Testis (tissue), 3 donors: ENCODE data around the gene CDC42SE2. TPM values are rescaled to one million over a fixed set of nuclear protein-coding genes. Genes with fewer than 3 reads are reported as not detected.
"Not testable (repeated sequence)": the region's sequence is repeated elsewhere in the genome, so short reads cannot be mapped to it uniquely, and the experiment has no call there.

Experiments used
- DNase-seq: peaks from one replicate; pipeline ENCODE4 v3.0.0-alpha.2; 2019
- H3K27ac ChIP-seq, 2 donors: fragments of 200-600 bp; sonication (generic); one replicate each; pipeline ENCODE4 v1.5.1; 2019
- H3K27me3 ChIP-seq: fragments of 200-600 bp; sonication (generic); one replicate; pipeline ENCODE4 v1.5.1; 2019
- H3K36me3 ChIP-seq: fragments of 200-600 bp; sonication (generic); one replicate; pipeline ENCODE4 v1.5.1; 2017; ENCODE audit warnings: low read depth; ENCODE audit errors: missing control alignments
- H3K4me1 ChIP-seq: fragments of 200-600 bp; sonication (generic); one replicate; pipeline ENCODE4 v1.5.1; 2019
- H3K4me3 ChIP-seq, 2 donors: fragments of 200-600 bp; sonication (generic); one replicate each; pipeline ENCODE4 v1.5.1; 2017 to 2019
- H3K9me3 ChIP-seq: fragments of 200-600 bp; sonication (generic); one replicate; pipeline ENCODE4 v1.5.1; 2017
- CTCF ChIP-seq, 3 experiments: fragments of 450-650 bp in 2 of 3; fragments of 200-600 bp in 1 of 3; sonication (generic) in 1 of 3; IDR thresholded peaks; one replicate each; pipeline ENCODE4 v1.5.1; 2016 to 2019; ENCODE audit warnings: antibody characterized with exemption in 3 of 3, mild to moderate bottlenecking in 2 of 3, moderate library complexity in 1 of 3
- POLR2A ChIP-seq: fragments of 450-650 bp; IDR thresholded peaks from one replicate; pipeline ENCODE4 v1.6.1; 2017; ENCODE audit warnings: antibody characterized with exemption, mild to moderate bottlenecking, moderate library complexity
- WGBS, 2 donors: methylation state at CpG; one replicate each; pipeline ENCODE4 v1.1.5; 2018; 5-methylcytosine and 5-hydroxymethylcytosine counted together
- intact Hi-C: fragments of 100-400 bp; cut with DNase I; formaldehyde crosslinking; loops from one replicate; pipeline ENCODE4 v1.15.1; 2023; ENCODE audit warnings: low total_unique reads
- polyA plus RNA-seq: library from polyadenylated mRNA; stranded (reverse); fragments of 350-450 nt; fragmentation: Illumina TruSeq; extraction: RNeasy Lipid Tissue Mini Kit (QIAGEN cat#74804); gene quantifications from one replicate; pipeline ENCODE4 v1.2.3, GENCODE V29; 2014; ENCODE audit warnings: low read depth, low replicate concordance; ENCODE audit not compliant: insufficient read depth
- total RNA-seq, 2 donors: library from RNA; depleted of rRNA; stranded (reverse); fragments of >200 nt; gene quantifications; one replicate each; pipeline ENCODE4 v1.2.3, GENCODE V29; 2016

Gene CDC42SE2
- total and polyA plus RNA-seq, 3 donors from 2014 or later = 57.6 to 72.8 (median 67.1) TPM

DNA sequence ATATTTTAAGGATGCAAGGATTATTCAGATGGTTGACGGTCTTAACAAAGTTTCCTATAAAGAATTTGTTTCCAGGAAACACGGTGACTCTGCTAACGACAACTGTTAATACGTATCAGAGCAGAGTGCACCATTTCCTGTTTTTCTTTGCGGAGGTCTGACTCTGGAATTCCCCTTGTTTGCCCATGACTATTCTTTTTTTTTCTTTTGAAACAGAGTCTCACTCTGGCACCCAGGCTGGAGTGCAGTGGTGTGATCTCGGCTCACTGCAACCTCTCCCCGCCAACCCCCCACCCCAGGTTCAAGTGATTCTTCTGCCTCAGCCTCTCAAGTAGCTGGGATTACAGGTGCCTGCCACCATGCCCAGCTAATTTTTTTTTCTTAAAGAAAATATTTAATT is 115.9 kb downstream of the CDC42SE2 start:
- H3K9me3 ChIP-seq = no peaks in the 10 kb centered on the region
- peaks cover 13% of the 10 kb centered on the region for H3K4me1 ChIP-seq
- H3K36me3 ChIP-seq = no peaks in the 10 kb centered on the region
- intact Hi-C loops = no loop called here
- DNase-seq = no peak
- no peaks in the 10 kb centered on the region for H3K27me3 ChIP-seq
- peak overlapping the region in 1 of 2 donors; percentile 51 for H3K27ac ChIP-seq
- no peak for TF ChIP-seq POLR2A
- TF ChIP-seq CTCF (IDR thresholded peaks at IDR 0.05) = no peak
- 56 to 73% methylated on average over 7 of the region's 7 CpGs for WGBS, 2 donors
- H3K4me3 ChIP-seq = no peak overlapping the region

GRCh38 chr5:131380238-131380637 is 116.4 kb downstream of the CDC42SE2 start:
- H3K36me3 ChIP-seq, H3K27me3 ChIP-seq, H3K4me3 ChIP-seq, H3K9me3 ChIP-seq, intact Hi-C loops, DNase-seq: not testable (repeated sequence)
- Histone ChIP-seq H3K27ac (peak overlapping the region in 1 of 2 donors; percentile 51), H3K4me1 (peaks cover 13% of the 10 kb centered on the region)
- WGBS, 2 donors = 89 to 95% methylated on average over 2 of the region's 2 CpGs

DNA sequence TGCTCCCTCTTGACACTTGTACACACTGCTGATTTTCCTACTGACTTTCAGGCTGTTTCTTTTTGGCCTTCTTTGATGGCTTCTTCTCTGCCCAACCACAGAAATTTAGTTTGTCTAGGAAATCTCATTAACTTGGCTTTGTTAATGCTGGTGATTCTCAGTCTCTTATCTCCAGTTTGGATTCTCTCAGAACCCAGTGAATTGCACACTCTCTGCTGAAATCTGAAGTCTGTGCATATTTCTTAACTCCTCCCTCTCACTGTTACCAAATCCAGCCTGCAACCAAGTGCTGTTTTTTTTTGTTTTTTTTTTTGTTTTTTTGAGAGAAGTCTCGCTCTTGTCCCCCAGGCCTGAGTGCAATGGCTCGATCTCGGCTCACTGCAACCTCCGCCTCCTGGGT is 117.2 kb downstream of the CDC42SE2 start:
- no peak overlapping the region for H3K4me3 ChIP-seq
- no peaks in the 10 kb centered on the region for H3K9me3 ChIP-seq
- no peak for TF ChIP-seq POLR2A
- no peak for TF ChIP-seq CTCF (IDR thresholded peaks at IDR 0.05)
- 76 to 88% methylated on average over 4 of the region's 4 CpGs for WGBS, 2 donors
- H3K4me1 ChIP-seq = peaks cover 13% of the 10 kb centered on the region
- no peaks in the 10 kb centered on the region for H3K36me3 ChIP-seq
- no peak for DNase-seq
- intact Hi-C loops = no loop called here
- H3K27ac ChIP-seq = peak overlapping the region in 1 of 2 donors; percentile 51
- no peaks in the 10 kb centered on the region for H3K27me3 ChIP-seq

- no peak for DNase-seq
- Histone ChIP-seq H3K36me3 (no peaks in the 10 kb centered on the region), H3K27me3 (no peaks in the 10 kb centered on the region), H3K4me1 (peaks cover 13% of the 10 kb centered on the region), H3K4me3 (no peak overlapping the region), H3K27ac (no peak overlapping the region), H3K9me3 (no peaks in the 10 kb centered on the region)
- WGBS, 2 donors = 64 to 85% methylated on average over 2 of the region's 2 CpGs
- TF ChIP-seq CTCF (IDR thresholded peaks at IDR 0.05) (no peak), POLR2A (no peak)
- intact Hi-C loops = no loop called here
Observed at GRCh38 chr5:131381777-131382176, 117.9 kb downstream of the CDC42SE2 start.

DNA sequence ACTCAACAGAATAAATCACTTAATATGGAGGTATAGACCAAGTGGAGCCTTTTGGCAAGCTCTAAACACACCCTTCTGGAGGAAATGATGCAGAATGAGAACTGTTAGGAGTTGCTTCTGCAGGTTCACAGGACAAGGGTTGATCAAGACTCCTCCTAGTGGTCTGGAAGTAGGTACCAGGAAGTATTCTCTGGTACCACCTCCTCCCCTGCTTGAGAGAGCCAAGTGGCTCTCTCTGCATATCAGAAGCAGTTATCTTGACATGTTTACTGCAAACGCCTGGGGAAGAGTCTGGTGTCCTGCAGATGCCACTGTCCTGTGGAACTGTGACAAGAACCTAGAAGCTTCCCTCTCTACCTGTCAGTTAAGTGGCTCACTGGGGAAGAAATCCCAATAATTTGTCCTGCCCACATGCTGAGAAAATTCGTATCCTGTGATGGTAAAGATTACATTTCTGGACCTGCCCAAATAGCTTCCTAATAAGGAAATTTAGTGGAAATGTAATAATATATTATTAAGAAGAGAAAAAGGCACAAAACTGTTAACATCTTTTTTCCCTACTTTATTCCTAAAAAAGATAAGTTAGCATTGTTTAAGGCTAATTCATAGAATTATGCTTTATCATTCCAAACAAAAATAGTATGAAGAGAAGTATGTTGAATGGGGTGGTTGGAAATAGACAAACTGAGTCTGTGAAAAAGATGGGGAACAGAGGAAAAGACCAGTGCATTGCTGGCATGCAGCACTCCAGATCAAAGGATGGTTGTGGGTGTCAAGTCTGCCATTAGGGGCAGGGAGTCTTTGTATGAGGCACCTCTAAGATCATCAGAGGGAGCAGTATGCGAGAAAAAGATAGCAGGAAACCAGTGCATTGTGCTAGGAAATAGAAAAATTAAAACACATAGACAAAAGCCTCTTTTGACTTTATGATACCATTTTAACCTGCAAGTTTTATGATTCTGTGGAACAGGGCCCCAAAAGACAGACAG is 118.8 kb downstream of the CDC42SE2 start:
- TF ChIP-seq POLR2A (no peak), CTCF (IDR thresholded peaks at IDR 0.05) (peak in 2 of 3 experiments; percentile 11 to 23)
- peaks cover 10% of the 10 kb centered on the region for H3K4me1 ChIP-seq
- no peaks in the 10 kb centered on the region for H3K36me3 ChIP-seq
- no peaks in the 10 kb centered on the region for H3K27me3 ChIP-seq
- no peaks in the 10 kb centered on the region for H3K9me3 ChIP-seq
- intact Hi-C loops = no loop called here
- no peak for DNase-seq
- no peak overlapping the region for H3K27ac ChIP-seq
- no peak overlapping the region for H3K4me3 ChIP-seq
- 69 to 81% methylated on average over 3 of the region's 3 CpGs for WGBS, 2 donors
